Measurements from ENCODE around the gene ACAD8.
A peak's percentile ranks its signal among the peaks of the same experiment; 100 is the strongest.

The ACAD8 gene

DNA sequence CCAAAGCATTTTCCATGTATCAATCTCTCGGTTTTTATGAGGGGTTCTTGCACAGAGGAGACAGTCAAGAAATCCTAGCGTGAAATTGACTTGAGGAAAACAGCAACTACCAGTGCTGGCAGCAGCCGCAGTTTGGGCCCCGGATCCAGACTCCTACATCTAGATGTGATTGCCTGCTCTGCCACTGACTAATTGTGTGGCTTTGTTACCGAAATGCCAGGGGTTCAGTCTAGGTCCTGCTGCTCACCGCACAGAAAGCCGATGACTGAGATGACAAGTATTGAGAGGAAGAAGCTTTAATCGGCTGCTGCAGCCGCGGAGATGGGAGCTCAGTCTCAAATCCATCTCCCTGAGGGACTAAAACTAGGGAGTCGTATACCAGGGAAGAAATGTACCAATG, 14.6 kb downstream of the ACAD8 start:
- ChIA-PET CTCF (interaction anchor here (1.5 kb wide), 1 partner anchor 14 kb away, joined by 4 read pairs; the partner anchor contains the start of gene ACAD8), POLR2A (no interaction called here)
- TF ChIP-seq, protein P1, sequence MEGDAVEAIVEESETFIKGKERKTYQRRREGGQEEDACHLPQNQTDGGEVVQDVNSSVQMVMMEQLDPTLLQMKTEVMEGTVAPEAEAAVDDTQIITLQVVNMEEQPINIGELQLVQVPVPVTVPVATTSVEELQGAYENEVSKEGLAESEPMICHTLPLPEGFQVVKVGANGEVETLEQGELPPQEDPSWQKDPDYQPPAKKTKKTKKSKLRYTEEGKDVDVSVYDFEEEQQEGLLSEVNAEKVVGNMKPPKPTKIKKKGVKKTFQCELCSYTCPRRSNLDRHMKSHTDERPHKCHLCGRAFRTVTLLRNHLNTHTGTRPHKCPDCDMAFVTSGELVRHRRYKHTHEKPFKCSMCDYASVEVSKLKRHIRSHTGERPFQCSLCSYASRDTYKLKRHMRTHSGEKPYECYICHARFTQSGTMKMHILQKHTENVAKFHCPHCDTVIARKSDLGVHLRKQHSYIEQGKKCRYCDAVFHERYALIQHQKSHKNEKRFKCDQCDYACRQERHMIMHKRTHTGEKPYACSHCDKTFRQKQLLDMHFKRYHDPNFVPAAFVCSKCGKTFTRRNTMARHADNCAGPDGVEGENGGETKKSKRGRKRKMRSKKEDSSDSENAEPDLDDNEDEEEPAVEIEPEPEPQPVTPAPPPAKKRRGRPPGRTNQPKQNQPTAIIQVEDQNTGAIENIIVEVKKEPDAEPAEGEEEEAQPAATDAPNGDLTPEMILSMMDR (IDR thresholded peaks at IDR 0.05; ENCODE audit: control extremely low read depth, extremely low read depth, low read depth, missing control alignments): no peak
- no peak for DNase-seq (ENCODE audit: extremely low spot score)

- POLR2A ChIA-PET: no interaction called here
- no peak for DNase-seq (ENCODE audit: extremely low spot score)
- TF ChIP-seq, protein P1 (IDR thresholded peaks at IDR 0.05; ENCODE audit: control extremely low read depth, extremely low read depth, low read depth, missing control alignments): peak; percentile 7
- CTCF ChIA-PET: interaction anchor here (0.7 to 13.2 kb wide), 4 partner anchors 7 to 17 kb away, joined by 3 to 99 read pairs (median 4); no protein-coding TSS in a partner anchor
Measured at GRCh38 chr11:134270250-134270714, 16.9 kb downstream of the ACAD8 start.

DNA sequence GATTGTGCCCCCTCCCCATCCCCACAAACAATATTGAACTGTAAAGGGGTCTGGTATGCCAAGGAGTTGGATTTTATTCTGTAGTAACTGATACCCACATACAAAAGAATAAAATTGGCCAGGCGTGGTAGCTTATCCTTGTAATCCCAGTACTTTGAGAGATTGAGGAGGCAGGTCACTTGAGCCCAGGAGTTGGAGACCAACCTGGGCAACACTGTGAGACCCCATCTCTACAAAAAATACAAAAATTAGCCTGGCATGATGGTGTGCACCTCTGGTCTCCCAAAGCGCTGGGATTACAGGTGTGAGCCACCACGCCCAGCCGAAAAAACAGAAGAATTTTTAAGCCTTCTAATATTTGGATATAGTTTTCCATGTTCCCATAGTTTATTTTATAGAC, 18.6 kb downstream of the ACAD8 start:
- CTCF ChIA-PET: interaction anchor here (1.3 to 13.2 kb wide), 2 partner anchors 8 to 16 kb away, joined by 4 to 99 read pairs; no protein-coding TSS in a partner anchor
- no peak for DNase-seq (ENCODE audit: extremely low spot score)
- TF ChIP-seq, protein P1 (IDR thresholded peaks at IDR 0.05; ENCODE audit: control extremely low read depth, extremely low read depth, low read depth, missing control alignments): no peak
- POLR2A ChIA-PET: no interaction called here

DNA sequence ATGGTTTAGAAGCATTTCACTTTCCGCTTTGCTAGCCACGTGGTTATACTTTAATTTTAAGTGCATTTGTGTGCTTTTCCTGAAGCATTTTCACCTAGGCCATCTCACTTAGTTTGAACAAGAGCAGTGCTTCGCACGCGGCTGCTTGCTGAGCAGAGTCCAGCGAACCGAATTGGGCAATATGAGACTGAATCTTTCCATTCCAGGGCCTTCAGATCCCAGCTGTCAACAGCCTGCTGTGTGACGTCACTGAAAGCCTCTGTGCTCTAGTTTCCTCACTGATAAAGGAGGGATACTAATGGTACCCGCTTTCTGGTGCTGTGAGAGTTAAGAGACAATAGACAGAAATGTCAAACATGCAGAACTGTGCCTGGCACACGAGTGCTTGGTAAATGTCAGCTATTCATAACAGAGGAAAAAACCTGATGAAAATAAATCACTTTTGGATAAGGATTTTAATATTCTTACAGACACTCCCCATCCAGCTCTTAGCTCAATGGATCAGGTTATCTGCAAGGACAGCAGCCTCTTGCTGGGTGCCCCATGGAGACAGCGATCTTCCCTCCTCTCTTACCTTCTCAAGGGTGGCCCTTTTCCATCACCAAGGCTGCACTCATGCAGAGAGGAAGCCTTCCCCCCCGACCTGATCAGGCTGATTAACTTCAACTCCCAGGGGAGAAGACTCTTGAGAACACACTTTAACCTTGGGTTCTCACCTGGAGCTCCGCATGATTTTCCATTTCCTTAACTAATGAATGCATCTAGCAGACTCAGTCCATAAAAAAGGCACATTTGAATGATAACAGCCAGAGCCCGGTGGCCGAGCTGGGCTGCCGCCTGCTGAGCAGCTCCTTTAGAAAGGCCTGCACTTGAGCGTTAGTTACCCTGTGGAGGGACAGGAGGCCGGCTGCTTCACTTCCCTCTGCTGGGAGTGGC, 19.3 kb downstream of the ACAD8 start:
- no peak for DNase-seq (ENCODE audit: extremely low spot score)
- CTCF ChIA-PET: interaction anchor here (1.2 to 13.2 kb wide), 5 partner anchors 9 to 44 kb away, joined by 3 to 99 read pairs (median 5); partner anchors contain the start of genes ACAD8 and THYN1
- TF ChIP-seq, protein P1 (IDR thresholded peaks at IDR 0.05; ENCODE audit: control extremely low read depth, extremely low read depth, low read depth, missing control alignments): no peak
- POLR2A ChIA-PET: no interaction called here

DNA sequence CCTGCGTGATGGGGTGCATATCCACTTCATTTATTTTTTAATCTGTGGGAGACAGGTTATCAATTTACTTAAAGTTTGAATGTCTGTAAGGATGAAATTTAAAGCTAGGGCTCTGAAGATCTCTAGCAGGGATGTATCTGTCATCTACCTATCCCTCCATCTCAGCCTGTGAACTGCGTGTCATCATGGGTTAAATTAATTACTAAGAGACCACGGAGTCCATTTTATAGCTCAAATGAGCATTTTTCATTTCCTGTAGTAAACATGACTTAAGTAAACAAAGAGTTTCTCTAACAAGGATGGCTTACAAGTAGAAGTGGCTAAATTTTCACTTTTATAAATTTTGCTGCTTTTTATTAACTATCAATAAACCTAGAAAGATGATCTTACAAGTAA, 19.9 kb downstream of the ACAD8 start:
- TF ChIP-seq, protein P1 (IDR thresholded peaks at IDR 0.05; ENCODE audit: control extremely low read depth, extremely low read depth, low read depth, missing control alignments): no peak
- no peak for DNase-seq (ENCODE audit: extremely low spot score)
- ChIA-PET POLR2A (no interaction called here), CTCF (interaction anchor here (1.2 to 13.2 kb wide), 5 partner anchors 10 to 44 kb away, joined by 3 to 99 read pairs (median 5); partner anchors contain the start of genes ACAD8 and THYN1)

DNA sequence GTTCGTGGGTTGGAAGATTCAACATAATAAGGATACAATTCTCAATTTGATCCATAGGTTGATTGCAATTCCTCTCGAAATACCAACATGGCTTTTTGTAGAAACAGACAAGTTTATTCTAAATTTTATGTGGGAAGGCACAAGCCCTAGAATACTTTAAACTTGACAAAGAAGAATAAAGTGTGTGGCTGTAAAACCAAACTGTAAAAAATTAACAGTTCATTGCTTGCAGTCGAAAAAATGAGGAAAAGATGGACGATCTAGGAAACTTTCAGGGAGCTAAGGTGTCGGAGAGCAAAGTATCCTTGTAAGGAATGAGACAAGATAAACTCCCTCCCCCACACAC, 21.8 kb downstream of the ACAD8 start:
- TF ChIP-seq, protein P1 (IDR thresholded peaks at IDR 0.05; ENCODE audit: control extremely low read depth, extremely low read depth, low read depth, missing control alignments): no peak
- ChIA-PET POLR2A (no interaction called here), CTCF (interaction anchor here (1.3 to 13.2 kb wide), 2 partner anchors 11 to 151 kb away, joined by 4 to 99 read pairs; no protein-coding TSS in a partner anchor)
- no peak for DNase-seq (ENCODE audit: extremely low spot score)
